Stimulated activated CD8-positive, alpha-beta memory T cell treated with anti-CD3 and anti-CD28 coated beads, Interleukin-7, amount 100 ng/mL, for 4 hours (primary cell): ENCODE data around the gene TFEB.

Experiments used
- DNase-seq, 2 donors: peaks; one replicate each; pipeline ENCODE4 v3.0.0-alpha.2; 2020; ENCODE audit warnings: low read depth in 2 of 2

TFEB gene

DNA sequence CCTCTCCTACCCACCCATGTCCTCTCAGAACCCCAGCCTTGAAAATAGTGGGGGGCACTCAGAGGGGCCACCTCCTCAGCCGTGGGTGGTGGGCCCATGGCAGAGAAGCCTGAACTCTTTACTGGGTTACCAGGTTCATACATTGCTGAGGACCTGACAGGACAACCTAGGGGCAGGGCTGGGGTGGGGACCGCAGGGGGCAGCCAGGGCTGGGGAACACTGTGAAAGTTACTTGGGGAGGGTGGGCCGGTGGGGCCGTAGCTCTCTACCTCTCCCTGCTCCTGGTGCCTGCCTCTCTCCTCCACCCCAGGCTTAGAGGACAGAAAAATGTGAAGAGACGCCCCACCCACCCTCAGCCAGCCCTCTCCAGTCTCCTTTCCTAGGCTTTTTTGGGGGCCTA is 81.7 kb downstream of the TFEB start:
- no peak for DNase-seq

DNA sequence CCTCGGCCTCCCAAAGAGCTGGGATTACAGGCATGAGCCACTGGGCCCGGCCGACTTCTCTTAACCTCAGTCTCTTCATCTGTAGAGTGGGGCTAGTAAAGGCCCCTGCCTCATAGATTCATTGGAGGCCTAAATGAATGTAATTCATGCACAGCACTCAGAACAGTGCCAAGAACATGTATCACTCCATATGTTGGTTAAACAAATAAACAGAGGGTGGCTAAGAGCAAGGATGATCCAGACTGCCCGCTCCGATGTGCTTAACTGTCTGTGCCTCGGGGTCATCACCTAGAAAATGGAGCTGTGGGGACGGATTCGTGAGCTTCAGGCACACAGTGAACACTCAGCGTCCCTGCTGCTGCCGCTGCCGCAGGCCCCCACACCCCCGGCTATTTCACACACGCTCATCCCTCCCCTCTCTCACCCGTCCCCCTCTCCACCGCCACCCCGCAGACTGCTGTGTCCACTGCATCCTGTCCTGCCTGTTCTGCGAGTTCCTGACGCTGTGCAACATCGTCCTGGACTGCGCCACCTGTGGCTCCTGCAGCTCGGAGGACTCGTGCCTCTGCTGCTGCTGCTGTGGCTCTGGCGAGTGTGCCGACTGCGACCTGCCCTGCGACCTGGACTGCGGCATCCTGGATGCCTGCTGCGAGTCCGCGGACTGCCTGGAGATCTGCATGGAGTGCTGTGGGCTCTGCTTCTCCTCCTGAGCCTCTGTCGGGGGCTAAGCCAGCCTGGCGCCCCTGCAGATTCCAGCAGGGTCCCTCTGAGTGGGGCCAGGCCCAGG is 82.3 kb downstream of the TFEB start:
- DNase-seq: no peak

DNA sequence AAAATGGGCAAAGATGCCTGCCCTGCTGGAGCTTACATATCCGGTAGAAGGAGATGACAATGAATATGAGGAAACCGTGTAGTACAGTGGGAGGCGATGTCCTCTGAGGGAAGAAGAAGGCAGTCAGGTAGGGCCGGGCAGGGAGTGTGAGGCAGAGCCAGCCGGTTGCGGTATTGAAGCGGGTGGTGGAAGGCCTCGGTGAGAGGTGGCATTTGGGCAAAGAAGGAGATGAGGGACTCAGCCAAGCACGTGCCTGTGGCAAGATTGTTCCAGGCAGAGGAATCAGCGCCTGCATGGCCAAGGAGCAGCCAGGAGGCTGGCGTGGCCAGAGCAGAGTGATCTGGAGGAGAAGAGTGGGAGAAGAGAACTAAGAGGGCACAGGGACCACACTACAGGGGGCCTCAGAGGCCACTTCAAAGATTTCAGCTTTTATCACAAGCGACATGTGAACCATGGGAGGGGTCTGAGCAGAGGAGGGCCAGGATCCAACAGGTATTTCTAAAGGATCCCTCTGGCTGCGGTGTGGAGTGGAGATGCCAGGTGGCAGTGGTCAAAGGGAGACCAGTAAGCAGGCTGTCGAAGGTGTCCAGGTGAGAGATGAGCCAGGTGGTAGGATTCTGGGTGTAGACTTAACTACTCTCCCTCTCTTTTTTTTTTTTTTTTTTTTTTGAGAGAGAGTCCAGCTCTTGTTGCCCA is 83.3 kb downstream of the TFEB start:
- no peak for DNase-seq

DNA sequence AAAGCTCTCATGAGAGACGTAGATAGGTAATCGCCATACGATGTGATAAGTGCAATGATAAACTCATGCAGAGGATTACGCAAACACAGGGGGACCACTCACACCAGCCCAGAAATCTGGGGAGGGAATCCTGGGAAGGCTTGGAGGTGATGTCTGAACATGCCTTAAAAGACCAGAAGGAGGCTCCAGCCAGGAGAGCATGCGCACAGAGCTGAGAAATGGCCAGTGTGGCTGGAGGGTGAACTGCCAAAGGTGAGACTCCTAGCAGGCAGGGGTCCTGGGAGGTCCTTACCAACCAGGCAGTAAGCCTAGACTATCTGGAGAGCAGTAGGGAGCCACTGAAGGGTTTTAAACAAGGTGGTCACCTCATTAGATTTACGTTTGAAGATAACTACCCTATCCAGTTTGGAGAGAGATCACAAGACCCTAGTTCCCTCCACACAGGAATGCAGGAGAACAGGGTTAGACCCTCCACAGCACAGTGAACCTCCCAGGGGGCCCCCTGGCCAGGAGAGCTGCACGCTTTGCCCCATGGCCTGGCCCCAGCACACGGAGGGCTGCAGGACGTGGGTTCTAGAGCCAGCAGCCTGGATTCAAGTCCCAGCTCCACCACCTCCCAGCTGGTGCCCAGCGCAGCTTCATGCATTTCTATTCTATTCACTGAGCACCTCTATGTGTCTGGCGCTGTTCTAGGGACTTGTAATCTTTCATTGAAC is 84.0 kb downstream of the TFEB start:
- DNase-seq: no peak

DNA sequence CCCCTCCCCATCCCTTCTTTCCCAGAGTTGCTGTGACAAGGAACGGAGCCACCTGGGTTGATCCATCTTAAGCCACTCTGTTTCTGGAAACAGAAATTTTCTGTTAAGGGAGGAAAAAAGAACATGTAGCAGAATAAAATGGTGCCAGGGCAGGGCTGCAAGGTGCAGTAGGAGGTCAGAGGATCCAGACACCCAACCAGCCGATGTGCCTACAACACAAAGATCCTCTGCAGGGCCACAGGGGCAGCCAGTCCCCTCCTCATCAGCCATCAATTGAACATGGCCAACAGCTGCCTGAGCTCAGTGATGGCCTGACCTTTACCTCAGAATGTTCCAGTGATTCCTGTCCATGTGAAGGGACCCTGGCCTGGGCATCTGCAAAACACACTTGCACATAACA is 85.3 kb downstream of the TFEB start:
- DNase-seq: no peak

DNA sequence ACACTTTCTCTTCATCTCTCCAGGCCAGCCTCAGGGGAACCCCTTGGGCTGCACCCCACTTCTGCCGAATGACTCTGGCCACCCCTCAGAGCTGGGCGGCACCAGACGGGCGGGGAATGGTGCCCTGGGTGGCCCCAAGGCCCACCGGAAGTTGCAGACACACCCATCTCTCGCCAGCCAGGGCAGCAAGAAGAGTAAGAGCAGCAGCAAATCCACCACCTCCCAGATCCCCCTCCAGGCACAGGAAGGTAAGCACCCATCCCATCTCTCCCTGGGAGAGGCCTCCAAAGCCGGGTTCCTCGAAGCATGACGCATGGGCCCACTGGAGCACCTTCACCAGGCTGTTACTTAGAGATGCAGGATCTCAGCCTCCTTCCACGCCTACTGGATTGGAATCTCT is 85.8 kb downstream of the TFEB start:
- DNase-seq: no peak

DNA sequence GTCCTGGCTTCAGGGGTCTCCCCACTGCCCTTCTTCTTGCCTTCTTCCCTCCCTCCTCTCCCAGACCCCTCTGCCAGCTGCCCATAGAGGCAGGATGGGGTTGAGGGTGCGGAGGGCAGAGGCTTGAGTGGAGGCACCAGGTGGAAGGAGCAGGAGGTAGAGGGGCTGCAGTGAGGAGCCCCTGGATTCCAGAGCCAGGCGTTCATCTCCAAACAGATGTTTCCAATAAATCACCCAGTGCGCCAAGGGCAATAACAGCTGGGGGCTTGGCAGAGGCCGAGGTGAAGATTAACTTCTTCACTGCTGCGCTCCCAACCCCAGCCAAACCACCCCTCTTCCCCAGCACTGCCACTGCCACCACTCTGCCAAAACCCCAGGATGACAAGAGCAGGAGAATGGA is 86.5 kb downstream of the TFEB start:
- DNase-seq: no peak

DNA sequence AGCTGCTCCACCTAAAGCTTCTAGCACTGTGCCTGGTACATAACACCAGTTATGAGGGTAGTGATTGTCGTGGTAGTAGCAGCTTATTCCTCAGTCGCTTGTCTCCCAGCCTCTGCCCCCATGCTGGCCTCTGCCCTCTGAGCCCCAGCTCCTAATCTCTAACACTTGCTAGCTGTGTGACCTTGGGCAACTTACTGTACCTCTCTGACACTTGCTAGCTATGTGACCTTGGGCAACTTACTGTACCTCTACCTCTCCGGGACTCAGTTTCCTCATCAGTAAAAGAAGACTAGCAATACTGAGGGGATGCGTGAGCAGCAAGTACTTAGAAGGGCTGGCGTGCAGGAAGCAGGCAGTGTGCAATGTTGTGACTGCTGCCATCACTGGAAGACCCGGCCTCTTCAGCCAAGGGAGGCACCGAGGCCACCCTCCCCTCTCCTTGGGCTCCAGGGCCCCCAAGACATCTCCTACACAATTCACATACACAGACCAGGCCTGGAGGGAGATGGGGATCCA is 87.3 kb downstream of the TFEB start:
- DNase-seq: no peak

DNA sequence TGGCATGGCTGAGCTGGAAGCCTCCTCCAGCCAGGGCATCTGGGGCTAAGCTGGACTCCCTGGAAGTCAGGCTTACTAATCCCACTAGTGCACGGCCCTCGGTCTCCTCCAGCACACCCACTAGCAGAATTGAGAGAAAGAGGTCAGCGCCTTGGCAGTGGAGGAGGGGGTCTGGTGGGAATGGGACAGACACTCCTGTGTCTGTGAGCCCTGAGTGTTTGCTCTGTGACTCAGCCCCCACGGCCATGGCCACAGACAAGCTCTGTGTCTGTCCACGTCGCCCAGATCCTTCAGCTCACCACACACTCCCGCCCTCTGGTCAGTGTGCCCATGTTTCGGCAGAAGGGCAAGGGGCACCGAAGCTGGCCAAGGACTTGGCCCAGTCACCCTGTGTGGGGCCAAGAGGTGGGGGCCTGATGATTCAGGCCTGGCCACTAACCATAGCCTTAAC is 88.3 kb downstream of the TFEB start:
- no peak for DNase-seq

DNA sequence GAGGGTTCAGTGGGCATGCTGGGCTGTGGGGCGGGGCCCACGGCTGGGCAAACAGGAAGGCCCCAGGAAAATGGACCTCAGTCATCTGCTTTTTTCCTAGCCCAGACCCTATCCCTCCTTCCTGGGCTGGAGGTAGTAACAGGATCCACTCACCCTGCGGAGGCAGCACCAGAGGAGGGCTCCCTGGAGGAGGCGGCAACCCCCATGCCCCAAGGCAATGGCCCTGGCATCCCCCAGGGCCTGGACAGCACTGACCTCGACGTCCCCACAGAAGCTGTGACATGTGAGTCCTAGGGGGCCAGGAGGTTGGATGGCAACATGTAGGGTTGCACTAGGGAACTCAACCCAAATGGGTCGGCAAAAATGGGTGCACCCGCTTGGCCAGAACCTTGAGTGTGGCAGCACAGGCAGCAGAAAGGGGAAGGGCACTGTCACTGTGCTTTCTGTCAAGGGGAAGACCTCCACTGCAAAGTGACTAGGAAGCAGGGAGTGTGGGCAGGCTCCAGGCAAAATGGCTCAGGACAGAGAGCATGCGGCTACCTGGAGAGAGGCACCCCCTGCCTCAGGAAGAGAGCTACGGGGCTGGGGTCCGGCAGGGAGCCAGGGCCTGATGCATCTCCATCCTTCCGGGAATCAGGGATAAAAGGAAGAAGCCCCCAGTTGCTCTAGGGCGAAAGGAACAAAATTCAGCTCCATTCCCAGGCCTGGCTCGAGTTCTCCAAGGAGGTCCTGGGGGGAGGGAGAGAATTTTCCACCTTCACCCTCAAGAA is 89.2 kb downstream of the TFEB start:
- no peak for DNase-seq

DNA sequence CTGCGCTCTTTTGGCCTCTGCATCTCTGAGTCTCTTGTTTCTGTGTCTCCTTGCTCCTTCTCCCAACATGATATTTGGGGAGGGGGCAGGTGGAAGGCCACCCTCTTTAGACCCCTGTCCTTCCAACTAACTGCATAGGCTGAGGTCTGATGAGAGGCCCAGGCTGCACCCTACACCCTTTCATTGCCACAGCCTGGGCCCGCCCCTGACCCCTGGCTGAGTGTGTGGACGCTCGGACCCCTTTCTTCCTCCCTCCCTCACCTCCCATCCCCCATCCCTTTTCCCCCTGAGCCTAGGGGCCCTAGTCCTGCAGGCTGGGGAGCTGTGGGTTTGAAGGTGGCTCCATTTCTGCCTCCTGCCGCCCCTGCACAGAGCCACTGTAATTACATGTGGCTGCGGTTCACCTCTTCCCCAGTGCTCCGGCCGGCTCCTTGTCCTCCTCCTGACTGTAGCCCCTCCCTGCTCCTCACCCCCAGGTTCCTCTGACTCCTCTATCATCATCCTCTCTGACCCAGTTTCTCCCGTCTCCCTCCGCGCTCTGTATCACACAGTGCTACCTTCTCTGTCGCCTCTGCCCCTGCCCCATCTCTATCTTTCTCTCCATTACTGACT is 90.3 kb downstream of the TFEB start:
- no peak for DNase-seq

DNA sequence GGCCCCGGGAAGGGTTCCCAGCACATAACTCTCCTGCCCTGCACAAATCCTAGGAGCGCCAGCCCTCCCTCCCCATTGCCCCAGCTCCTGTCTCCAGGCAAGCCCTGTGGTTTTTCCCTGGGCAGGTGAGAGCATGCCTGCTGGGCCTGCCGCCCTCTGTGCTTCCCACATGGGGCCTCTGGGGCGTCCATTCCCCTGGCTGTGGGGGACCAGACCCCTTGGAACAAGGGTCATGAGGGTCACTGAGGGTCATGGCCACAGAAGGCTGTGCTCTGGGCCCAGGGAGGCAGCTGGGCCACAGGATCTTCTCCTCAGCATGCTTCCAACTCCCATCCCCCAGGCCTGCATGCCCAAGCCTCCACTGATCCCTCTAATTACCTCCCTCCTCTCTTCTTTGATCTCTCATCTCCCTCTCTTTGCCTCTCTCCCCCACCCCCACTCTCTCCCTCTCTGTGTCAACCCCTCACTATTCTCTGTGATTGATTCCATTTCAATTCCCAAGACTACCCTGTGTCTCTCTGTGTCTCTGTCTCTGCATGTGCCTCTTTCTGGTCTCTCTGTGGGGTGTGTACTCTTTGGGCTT is 91.0 kb downstream of the TFEB start:
- no peak for DNase-seq

DNA sequence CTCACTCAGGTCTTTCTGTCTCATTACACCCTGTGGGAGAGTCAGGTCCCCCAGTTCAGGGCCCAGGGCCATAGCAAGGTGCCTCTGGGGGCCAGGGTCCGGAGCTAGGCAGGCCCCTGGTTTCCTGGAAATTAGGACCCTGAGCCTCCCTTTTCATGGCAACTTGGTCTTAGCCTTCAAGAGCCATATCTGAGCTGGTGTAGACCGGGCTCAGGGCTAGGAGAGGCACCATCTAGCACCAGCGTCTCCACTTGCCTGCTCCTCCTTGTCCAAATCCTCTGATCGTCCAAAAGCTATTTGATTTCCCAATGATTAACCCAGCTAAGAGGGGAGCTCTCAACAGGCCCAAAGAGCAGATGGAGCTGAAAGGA is 91.5 kb downstream of the TFEB start:
- DNase-seq: no peak

DNA sequence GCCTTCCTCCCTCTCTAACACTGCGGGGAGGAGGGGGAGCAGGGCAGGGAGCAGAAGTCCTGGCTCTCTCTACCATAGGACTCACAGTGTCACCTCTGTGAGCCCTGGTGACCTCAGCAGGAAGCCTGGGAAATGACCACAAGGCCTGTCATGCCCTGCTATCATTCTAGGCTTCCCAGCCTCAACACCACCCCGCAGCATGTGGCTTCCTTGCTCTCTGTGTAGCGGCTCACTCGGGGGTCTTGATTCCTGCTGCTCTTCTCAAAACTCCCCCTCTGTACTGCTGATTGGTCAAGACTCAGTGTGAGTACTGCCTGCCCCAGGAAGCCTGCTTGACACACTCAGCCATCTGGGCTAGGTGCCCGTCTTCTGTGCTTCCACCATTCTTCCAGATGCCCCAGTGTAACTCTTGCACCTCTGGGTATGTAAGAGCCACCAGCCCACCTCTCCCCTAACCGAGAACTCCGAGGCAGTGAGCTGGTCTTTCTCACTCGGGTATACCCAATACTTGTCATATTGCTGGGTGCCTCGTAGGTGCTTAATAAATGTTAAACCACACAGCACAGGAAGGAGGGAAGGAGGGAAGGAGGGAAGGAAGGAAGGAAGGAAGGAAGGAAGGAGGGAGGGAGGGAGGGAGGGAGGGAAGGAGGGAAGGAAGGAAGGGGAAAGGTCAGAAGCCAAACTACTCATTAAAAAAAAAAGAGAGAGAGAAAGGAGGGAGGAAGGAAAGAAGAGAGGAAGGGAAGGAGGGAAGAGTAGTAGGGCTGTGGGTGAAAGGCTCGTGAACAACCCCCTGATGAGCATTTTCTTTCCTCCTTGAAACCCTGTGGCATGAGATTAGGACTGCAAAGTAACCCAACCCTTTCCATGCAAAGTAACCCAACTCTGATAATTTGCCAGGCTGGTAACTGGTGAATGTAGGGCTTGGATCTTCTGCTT is 92.2 kb downstream of the TFEB start:
- no peak for DNase-seq

DNA sequence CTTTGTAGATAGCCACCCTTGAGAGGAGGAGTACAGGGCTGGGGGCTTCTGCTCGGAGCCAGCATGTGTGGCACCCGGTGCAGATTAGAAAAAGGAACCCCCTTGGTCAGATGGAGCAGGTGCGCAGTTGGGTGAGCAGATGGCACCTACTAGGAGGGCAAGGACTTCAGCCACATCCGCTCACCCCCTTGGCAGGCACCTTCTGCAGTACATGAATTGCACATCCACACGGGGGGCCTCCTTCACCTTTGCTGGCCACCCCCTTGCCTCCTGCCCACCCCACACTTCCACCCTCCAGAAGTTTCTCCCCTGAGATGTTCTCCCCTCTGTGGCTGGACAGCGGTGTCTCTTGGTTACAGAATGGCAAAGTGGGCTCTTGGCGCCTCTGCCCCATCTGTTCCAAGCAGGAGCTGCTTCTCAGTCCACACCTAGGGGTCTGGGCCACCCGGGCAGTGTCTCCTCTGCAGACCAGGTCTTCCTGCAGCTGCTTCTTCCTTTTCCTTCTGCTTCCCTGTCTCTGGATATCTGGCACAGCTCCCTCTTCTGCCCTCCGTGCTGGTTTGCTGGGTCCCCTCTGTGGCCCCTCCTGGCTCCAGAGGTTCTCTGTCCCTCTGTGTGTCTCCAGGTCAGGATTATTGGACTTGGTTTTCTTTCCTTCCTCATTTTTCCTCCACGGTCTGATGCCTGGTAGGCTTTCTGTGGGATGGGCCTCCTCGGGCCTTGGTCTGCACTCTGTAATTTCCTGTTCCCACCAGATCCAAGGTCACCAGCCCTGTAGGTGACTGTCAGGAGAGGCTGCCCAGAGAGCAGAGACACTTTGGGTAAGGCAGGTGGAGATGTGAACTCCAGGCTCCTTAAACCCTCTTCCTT is 93.1 kb downstream of the TFEB start:
- DNase-seq: no peak

DNA sequence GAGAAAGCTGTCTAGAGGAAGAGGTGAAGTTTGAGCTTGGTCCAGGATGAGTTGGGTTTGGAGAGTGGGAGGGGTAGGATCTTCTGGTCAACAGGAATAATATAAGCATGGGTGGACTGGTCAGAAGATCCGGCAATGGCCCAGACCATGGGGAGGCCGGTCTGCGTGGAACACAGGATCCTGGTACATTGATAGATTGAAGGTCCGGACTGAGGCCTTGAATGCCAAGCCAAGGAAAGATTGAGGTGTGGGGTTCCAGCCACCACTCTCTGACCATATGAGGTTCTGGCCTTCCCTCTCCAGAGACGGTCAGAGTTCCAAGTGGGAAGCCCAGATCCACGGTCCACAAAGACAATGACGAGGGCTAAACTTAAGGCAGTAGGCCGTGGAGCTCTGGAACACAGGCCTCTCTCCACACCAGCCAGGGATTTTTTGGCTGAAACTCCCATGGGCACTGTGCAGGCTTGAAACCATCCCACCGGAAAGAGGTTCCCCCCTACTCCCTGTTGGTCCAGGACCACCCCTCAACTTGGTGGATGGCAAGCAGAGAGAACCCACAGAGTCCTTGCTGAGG is 94.0 kb downstream of the TFEB start:
- DNase-seq: no peak

DNA sequence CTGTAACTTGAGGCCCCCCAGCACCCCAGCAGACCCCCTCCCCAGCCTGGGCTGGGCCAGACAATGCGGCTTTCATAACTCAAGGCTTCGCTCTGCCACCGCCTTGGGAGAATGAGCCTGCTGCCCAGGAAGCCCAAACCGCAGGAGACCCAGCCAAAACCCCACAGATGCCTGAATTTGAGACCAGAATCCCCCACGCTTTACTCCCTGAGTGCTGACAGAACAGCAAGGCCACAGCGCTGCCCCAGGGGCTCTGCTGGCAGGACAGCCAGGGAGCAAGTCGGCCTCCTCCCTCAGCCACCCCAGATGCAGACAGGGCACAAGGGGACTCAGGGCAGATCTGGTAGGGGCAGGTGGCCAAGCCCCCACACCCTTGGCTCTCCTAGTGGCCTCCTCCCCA is 95.0 kb downstream of the TFEB start:
- DNase-seq: no peak

DNA sequence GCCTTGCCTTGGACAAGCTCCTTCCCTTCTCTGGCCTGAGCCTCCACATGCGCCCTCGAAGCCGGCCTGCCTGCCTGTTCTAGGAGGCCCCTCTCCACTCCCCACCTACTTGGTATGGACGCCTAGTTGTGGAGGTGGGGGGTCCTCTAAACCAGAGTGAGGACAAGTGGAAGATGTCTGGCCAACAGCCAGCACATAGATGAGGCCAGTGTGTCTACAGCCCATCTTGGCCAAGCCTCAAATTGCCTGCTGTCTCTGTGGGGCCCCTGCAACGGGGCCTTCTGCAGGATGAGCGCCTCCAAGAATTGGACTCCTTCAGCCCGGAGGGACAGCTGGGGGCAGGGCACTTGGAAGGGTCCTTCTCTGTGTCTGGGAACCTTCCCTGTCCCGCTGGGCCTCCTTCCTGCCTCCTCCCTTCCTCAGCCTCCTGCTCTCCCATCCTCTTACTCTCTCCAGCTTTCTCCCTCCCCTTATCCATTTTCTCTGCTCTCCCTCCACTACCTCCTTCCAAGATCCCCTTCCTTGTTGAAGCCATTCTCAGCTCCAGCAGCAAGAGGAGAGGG is 95.5 kb downstream of the TFEB start:
- DNase-seq: no peak
